Measurements from ENCODE around the gene JPH4.

The JPH4 gene

DNA sequence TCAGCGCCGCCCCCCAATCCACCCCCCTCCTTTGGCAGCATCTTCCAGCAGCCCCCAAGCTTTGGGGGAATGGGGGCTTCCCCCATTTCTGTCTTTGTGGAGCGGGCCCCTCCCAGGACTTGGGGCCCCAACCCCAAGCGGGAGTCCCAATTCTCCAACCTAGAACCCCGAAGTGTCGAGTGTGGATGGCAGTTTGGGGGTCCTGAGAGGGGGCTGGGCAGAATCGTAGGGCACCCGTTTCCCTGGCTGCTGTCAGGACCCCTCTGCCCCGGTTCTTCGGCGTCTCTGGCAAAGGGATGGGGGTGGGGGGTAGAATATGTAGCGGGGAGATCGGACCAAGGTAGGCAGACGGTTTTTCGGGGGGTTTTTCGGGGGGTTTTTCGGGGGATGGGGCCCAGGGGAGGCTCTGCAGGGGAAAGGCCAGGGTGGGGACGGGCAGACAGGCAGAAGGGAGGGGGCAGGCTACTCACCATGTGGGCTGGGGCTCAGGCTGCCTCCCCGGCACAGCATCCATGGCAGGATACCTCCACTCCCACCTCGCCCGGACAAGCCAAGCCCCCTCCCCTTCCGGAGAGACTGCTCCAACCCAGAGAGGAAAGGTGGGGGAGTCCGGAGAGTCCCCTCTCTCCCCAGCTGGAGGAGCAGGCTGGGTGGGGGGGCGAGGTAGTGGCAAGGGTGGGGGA, 739 bp downstream of the JPH4 start:
- no peak for DNase-seq

- DNase-seq: peak; percentile 42
Observed at GRCh38 chr14:23577004-23577681, 1.4 kb downstream of the JPH4 start.

GRCh38 chr14:23573384-23574015, 5.1 kb downstream of the JPH4 start:
- DNase-seq: no peak

DNA sequence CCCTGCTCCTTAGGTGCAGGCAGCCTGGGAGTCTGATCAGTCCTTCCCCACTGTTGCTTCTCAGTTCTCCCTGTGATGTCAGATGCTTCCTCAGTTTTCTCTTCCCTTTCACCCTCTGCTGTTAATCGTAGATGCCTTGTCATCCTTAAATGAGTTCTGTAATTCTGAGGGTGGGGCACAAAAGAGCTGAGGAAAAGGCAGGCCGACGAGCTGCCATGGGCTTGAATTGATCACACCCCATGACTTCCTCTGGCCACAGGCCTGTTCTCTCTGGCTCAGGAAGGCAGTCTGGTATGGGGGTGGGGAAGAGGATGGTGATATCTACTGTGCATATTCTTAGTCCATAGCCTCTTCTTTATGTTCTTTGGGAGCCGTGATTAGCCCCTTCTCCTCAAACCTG, 5.8 kb downstream of the JPH4 start:
- peak; percentile 81 for DNase-seq

GRCh38 chr14:23572524-23572828, 6.1 kb downstream of the JPH4 start:
- no peak for DNase-seq

DNA sequence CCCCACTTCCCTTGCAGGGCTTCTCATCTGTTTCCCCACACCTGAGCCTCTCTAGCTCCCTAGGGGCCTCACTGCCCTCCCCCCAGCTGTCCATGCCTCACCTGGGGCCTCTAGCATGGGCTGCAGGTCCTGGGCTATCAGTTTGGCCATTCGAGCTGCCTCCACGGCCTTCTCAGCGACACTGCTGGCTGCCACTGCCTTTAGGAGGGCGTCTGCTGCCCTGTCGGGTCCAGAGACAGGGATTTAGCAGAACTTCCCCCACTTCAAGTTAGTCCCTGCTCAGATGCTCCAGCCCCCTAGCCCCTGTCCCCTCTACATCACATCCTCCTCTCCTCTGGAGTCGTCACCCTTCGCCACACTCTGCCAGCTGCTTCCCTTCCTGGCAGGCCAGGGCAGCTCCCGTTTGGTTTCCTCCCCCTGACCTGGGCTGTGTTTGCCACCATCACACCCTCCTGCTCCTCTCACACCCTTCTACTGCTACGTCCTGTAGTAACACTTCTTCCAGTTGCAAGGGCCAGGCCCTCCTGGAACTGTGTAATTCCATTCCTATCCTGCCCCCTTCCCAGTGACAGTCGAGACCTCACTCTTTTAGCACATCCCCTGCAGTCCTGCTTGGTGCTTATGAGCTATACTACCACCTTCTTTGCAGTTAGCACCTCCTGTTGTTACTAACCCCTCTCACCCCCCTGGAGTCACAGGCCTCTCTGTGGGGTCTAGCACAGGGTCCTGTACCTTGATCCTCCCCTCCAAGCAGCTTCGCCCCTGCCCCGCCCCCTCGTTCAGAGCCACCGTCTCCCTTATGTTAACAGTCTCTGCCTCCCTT, 6.7 kb downstream of the JPH4 start:
- DNase-seq: no peak

DNA sequence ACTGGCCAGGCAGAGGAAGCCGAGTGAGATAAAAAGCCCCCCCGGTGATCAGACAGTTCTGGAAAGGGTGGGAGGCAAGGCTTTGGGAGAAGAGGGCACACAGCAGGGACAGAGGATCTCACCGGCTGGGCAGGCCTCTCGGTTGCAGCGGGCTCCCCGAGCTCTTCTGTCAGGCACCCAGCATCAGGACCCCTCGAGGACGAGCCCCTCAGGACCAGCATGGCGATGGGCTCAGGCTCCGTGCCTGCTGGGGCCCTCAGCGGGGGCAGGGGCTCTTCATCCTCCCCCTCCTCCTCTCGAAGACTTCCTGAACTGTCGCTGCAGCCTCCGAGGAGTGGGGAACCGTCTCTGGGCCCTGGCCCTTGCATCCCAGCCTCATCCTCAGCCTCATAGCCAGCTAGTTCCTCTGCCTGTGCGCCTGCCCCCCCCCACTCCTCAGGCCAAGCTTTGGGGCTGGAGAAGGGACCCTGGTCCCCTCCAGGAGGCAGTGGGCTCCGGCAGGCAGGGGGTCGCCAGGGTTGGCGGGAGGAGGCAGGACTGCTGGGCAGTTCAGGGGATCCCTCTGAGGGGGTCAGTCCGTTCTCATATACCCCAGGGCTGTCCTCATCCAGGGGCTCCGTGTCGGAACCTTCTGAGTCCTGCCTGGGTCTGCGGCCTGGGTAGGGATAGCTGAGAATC, 7.6 kb downstream of the JPH4 start:
- no peak for DNase-seq

DNA sequence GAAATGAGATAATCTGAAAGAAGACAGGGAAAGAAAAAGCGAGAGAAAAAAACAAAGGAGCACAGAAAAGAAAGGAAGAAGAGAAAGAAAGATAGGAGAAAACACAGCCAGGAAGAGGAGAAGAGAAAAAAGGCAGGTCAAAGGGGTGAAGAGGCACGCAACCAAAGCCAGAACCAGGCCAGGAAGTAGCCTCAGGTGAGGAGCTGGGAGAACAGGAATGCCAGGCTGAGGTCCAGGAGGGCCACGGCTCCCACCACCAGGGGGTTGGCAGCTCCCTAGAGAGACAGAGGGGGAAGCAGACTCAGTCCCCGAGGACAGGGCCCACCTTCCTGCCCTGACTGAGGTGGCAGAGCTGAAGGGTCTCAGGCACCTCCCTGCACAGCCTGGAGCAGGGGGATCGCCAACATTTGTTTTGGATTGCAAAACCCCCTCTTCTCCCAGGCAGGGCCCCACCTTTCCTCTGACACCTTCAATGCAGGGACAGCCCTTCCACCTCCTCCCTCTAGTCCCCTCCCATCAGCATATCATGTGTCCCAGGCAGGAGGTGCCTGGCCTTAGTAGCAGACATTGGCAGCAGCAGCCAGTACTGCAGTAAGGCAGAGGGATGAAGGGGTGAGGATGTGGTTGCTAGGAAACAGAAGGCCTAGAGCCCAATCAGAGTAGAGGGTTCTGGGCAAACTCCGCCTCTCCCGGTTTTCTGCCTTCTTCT, 9.0 kb downstream of the JPH4 start:
- DNase-seq: peak; percentile 64

GRCh38 chr14:23568600-23569331, 9.8 kb downstream of the JPH4 start:
- peak; percentile 79 for DNase-seq

DNA sequence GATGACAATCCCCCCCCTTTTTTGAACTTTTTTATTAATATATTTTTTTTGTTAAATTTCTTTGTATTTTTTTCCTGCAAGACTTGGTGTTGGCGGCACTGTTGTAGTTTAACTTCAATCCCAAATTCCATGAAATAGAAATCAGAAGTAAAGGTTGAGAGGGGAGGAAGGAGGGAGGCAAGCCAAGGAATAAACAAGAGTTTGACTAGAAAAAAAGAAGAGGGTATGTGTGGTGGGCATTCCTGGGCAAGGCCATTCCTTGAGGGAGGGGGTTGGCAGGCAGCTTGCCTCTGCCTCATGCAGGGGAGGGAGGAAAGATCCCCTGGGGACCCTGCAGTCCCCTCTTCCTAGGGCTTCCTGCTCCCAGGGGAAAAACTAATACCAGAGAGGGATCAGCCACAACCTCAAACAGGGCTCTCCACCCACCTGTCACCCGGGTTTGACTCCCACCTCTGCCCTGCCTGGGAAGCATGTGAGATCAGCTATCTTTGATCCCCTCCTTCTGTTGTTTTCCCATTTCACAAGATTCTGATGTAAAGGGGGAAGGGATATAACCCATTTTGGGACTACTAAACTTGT, 10.5 kb downstream of the JPH4 start:
- no peak for DNase-seq

DNA sequence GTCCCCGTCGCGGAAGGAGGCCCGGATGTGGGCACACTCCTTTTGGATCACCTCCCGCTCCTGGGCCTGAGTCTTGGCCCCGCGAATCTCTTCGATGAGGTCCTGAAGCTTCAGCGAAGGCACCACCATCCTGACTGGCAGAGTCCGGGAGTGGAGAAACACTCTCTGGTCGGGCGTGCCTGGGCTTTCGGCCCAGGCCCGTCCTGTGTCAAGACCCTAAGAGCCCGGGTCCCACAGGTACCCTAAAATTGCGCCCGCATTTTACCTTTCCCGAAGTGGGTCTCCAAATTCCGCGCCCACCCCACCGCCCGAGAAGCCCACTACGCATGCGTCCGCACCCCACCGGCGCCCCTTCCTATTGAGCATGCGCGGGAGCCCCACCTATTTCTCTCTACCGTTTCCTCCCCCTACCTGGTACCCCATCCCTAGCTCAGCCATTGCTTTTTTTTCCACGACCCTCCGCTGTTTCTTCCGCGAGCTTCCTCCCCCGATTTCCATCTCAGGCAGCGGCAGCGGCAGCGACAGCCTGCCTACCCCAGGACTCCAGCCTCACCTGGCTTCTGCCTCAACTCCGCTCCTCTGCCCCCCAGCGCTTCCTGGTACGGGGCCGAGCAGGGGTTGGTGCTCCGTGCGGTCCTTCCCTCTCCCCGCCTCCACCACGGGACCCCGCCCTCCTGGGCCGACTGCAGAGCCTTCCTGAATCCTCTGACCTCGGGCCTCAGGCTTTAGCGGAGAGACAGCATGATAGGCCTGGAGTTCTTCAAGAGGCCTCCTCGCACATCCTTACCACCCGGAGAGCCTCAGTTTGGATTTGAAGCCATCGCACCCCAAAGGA, 11.2 kb downstream of the JPH4 start, which contains the start of gene AP1G2:
Gene AP1G2 (minus strand): TSS at position 606 of the 835 bp plus-strand sequence. CDS start 477 bp downstream, at position 129.
- DNase-seq: peak; percentile 96

DNA sequence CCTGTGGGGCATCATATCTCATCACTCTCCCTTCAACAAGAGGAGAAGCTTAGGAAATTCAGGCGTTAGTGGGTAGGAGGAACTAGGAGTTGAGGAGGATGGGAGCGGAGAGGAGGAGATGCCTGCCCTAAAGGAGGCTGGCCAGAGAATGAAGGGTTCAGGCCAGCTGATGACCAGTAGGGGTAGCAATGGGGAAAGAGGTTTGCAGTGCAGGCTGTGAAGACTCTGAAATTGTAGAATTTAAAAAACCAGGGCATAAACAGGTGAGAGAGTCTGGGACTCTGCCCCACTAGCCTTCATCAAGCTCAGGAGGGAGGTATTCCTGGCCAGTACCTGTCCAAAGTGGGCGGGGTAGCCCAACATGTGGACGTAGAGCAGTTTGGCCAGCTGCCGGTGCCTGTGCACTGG, 11.8 kb downstream of the JPH4 start:
- DNase-seq: no peak

DNA sequence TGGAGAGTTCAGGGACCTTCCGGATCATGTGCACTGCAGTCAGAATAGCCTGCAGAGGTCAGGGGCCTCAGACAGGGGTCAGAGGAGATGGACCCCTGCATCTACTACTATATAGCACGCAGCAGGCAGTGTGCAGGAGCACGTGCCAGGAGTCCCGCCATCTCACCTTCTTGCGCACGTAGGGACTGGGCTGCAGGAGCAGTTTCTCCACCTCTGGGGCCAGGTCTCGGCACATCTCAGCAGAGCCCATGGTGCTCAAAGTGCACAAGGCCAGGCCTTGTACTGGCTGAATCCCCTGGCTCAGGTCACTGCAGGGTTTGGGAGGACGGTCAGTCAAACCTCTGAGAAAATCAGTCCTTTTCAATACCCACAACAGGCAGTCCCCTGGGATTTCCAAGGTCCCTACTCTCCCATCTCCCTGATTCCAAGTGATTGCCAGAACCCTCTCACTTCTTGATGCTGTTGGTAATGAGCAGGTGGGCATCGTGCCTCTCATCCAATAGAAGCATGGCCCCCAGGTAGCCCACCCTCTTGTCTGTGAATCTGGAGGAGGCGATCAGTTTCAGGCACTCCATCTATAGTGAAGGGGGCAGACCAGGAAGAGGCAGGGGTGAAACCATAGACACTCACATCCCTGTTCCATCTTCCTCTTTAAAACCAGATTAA, 12.3 kb downstream of the JPH4 start:
- DNase-seq: no peak

- no peak for DNase-seq
Observed at GRCh38 chr14:23565626-23566025, 13.0 kb downstream of the JPH4 start.

DNA sequence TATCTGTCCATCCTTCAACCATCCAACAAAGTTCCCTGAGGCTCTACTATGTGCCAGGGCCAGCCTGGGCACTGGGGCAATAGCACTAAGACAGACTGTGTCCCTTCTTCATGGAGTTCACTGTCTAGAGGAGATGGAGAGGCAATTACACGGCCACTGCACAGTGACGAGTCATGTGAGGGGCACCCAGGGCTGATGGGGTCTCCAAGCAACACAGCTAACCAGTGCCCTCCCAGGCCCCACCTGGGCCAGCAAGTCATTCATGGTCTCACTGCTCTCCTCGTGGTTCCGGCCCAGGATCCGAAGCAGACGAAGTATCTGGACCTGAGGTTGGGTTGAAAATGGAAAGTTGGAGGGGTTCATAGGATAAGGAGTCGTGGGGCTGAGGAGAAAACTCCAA, 13.7 kb downstream of the JPH4 start:
- DNase-seq: no peak

DNA sequence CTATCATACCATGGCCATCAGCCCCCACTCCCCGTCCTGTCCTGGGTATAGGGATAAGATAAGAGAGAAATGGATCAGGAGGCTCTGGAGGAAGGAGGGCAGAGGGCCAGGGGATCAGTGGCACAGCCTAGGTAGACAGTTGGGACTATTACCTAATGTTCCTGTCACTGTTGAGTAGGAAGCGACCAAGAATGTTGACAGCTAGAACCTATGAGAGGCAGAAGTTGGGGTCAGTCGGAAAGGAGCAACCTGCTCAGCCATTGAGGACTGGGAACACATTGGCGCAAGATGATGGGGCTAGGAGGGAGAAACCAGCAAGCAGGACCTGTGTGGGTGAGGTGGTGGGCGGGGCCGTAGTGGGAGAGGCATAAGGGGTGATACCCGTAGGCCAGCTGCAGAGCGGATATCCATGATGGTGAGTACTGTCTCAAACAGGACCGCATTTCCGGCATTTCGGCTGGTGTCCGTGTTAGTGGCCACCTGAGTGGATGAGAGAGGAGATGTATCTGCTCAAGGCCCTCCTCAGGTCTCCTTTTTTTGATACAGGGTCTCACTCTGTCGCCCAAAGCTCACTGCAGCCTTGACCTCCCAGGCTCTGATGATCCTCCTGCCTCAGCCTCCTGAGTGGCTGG, 14.3 kb downstream of the JPH4 start:
- DNase-seq: no peak

GRCh38 chr14:23563473-23564180, 15.0 kb downstream of the JPH4 start:
- no peak for DNase-seq

GRCh38 chr14:23562822-23563472, 15.6 kb downstream of the JPH4 start:
- peak; percentile 76 for DNase-seq

Data from hematopoietic multipotent progenitor cell treated with erythropoietin and hydrocortisone succinate and interleukin-3 and kit ligand, for 4 days (in vitro differentiated cells).